Erythroblast (primary cell): ENCODE measurements around the gene PCBD1.

ENCODE experiments used
- GATA1 ChIP-seq: IDR thresholded peaks from 2 replicates; pipeline ENCODE4 v1.6.1; 2011; ENCODE audit warnings: low read depth, mild to moderate bottlenecking, control low read depth, low read length, moderate library complexity
- POLR2A ChIP-seq: IDR thresholded peaks from 2 replicates; pipeline ENCODE4 v1.6.1; 2011; ENCODE audit warnings: mild to moderate bottlenecking, low read length

GRCh38 chr10:70872291-70872690, 16.1 kb downstream of the PCBD1 start:
- TF ChIP-seq POLR2A (no peak), GATA1 (no peak)
